Activated CD4-positive, alpha-beta T cell treated with anti-CD3 and anti-CD28 coated beads for 36 hours (primary cell): ENCODE data around the gene HOXA2. TPM values are rescaled to one million over a fixed set of nuclear protein-coding genes. Genes with fewer than 3 reads are reported as not detected.
A peak's percentile ranks its signal among the peaks of the same experiment; 100 is the strongest.

Experiments used
- ATAC-seq: fragments of 200-7000 bp; cut with Tn5 transposase; one replicate; pipeline ENCODE4 v1.10.0; 2021; ENCODE audit warnings: mild to moderate bottlenecking, moderate library complexity
- CTCF ChIA-PET: fragments of 350-600 bp; sonication (Branson Sonifier 250); formaldehyde crosslinking; loops from one replicate; lab custom pipeline; 2021; ENCODE audit warnings: antibody characterized with exemption; lab: Charles Lee
- POLR2A ChIA-PET: fragments of 350-600 bp; sonication (Branson Sonifier 250); formaldehyde crosslinking; loops from one replicate; lab custom pipeline; 2021; ENCODE audit warnings: antibody characterized with exemption, inconsistent platforms; lab: Charles Lee
- DNase-seq: peaks from one replicate; pipeline ENCODE4 v3.0.0-alpha.2; 2020
- H3K27ac Mint-ChIP-seq: one replicate; pipeline ENCODE4 v1.8.0; 2021; ENCODE audit warnings: mixed read lengths
- H3K27me3 Mint-ChIP-seq: one replicate; pipeline ENCODE4 v1.8.0; 2021; ENCODE audit warnings: mixed read lengths
- H3K36me3 Mint-ChIP-seq: one replicate; pipeline ENCODE4 v1.8.0; 2021; ENCODE audit warnings: low read depth, mixed read lengths
- H3K4me1 Mint-ChIP-seq: one replicate; pipeline ENCODE4 v1.8.0; 2021; ENCODE audit warnings: mixed read lengths
- H3K4me3 Mint-ChIP-seq: one replicate; pipeline ENCODE4 v1.8.0; 2021; ENCODE audit warnings: mild to moderate bottlenecking, moderate library complexity, mixed read lengths
- H3K9me3 Mint-ChIP-seq: one replicate; pipeline ENCODE4 v1.8.0; 2021; ENCODE audit warnings: low read depth, mixed read lengths
- intact Hi-C, 2 experiments: fragments of 100-400 bp; cut with DNase I in 1 of 2; cut with micrococcal nuclease in 1 of 2; formaldehyde crosslinking; loops; one replicate each; pipeline versions ENCODE4 v1.14.2 to v1.15.1; 2022 to 2024; cut with DNase I, micrococcal nuclease
- total RNA-seq, 2 experiments: library from RNA; stranded (reverse); gene quantifications; one replicate each; pipeline ENCODE4 v1.2.3, GENCODE V29; 2021

HOXA2 gene
- total RNA-seq, 2 experiments from 2014 or later, result not detected

GRCh38 chr7:27139334-27140125 lies 37.0 kb upstream of the HOXA2 start:
- POLR2A ChIA-PET, result no interaction called here
- ATAC-seq, result no peak
- peaks cover 11% of the 10 kb centered on the region for H3K4me1 Mint-ChIP-seq
- no peaks in the 10 kb centered on the region for H3K36me3 Mint-ChIP-seq
- no peak overlapping the region for H3K27ac Mint-ChIP-seq
- no peaks in the 10 kb centered on the region for H3K9me3 Mint-ChIP-seq
- DNase-seq, result no peak
- peaks cover 27% of the 10 kb centered on the region for H3K27me3 Mint-ChIP-seq
- intact Hi-C loops, result no loop called here
- CTCF ChIA-PET, result interaction anchor here (0.6 kb wide), 1 partner anchor 10 kb away, joined by 4 read pairs; no protein-coding TSS in a partner anchor
- H3K4me3 Mint-ChIP-seq, result no peak overlapping the region

- Mint-ChIP-seq H3K36me3 (no peaks in the 10 kb centered on the region), H3K27ac (no peak overlapping the region), H3K27me3 (peaks cover 32% of the 10 kb centered on the region), H3K9me3 (no peaks in the 10 kb centered on the region), H3K4me3 (no peak overlapping the region), H3K4me1 (peaks cover 16% of the 10 kb centered on the region)
- POLR2A ChIA-PET, result no interaction called here
- no peak for ATAC-seq
- intact Hi-C loops, result no loop called here
- no peak for DNase-seq
- CTCF ChIA-PET, result no interaction called here
Measured at GRCh38 chr7:27138985-27139333, 36.5 kb upstream of the HOXA2 start.

- H3K4me1 Mint-ChIP-seq, result peaks cover 19% of the 10 kb centered on the region
- H3K27ac Mint-ChIP-seq, result no peak overlapping the region
- intact Hi-C loops, result no loop called here
- no peaks in the 10 kb centered on the region for H3K36me3 Mint-ChIP-seq
- ATAC-seq, result no peak
- CTCF ChIA-PET, result no interaction called here
- peaks cover 36% of the 10 kb centered on the region for H3K27me3 Mint-ChIP-seq
- POLR2A ChIA-PET, result no interaction called here
- DNase-seq, result no peak
- no peaks in the 10 kb centered on the region for H3K9me3 Mint-ChIP-seq
- H3K4me3 Mint-ChIP-seq, result no peak overlapping the region
Measured at GRCh38 chr7:27138472-27138871, 36.0 kb upstream of the HOXA2 start.

- CTCF ChIA-PET, result no interaction called here
- no peaks in the 10 kb centered on the region for H3K9me3 Mint-ChIP-seq
- H3K27ac Mint-ChIP-seq, result no peak overlapping the region
Measured at GRCh38 chr7:27137640-27138315, 35.3 kb upstream of the HOXA2 start.

GRCh38 chr7:27134392-27134791 lies 31.9 kb upstream of the HOXA2 start:
- DNase-seq (peak; percentile 39), ATAC-seq (peak; percentile 78)
- POLR2A ChIA-PET, result no interaction called here
- no peaks in the 10 kb centered on the region for H3K36me3 Mint-ChIP-seq
- no peaks in the 10 kb centered on the region for H3K9me3 Mint-ChIP-seq
- no peak overlapping the region for H3K4me3 Mint-ChIP-seq
- CTCF ChIA-PET, result interaction anchor here (0.8 to 1.2 kb wide), 2 partner anchors 24 to 33 kb away, joined by 3 read pairs; no protein-coding TSS in a partner anchor
- H3K27ac Mint-ChIP-seq, result peak overlapping the region; percentile 49
- intact Hi-C loops, result loop anchor here (1.0 to 5.0 kb wide), 4 partner anchors 16 to 269 kb away; partner anchors contain the start of gene HOXA1 (in 1 of the 2)
- peaks cover 32% of the 10 kb centered on the region for H3K27me3 Mint-ChIP-seq
- H3K4me1 Mint-ChIP-seq, result peaks cover 19% of the 10 kb centered on the region

More at GRCh38 chr7:27137640-27138315, 35.3 kb upstream of the HOXA2 start:
- Mint-ChIP-seq H3K36me3 (no peaks in the 10 kb centered on the region), H3K4me1 (peaks cover 19% of the 10 kb centered on the region), H3K27me3 (peaks cover 36% of the 10 kb centered on the region), H3K4me3 (no peak overlapping the region)
- POLR2A ChIA-PET, result no interaction called here
- ATAC-seq, result no peak
- DNase-seq, result no peak
- intact Hi-C loops, result no loop called here

- Mint-ChIP-seq H3K4me1 (peaks cover 19% of the 10 kb centered on the region), H3K27me3 (peaks cover 36% of the 10 kb centered on the region), H3K4me3 (no peak overlapping the region), H3K9me3 (no peaks in the 10 kb centered on the region), H3K27ac (no peak overlapping the region), H3K36me3 (no peaks in the 10 kb centered on the region)
- DNase-seq, result no peak
- intact Hi-C loops, result loop anchor here (1.0 to 5.0 kb wide), 4 partner anchors 17 to 268 kb away; partner anchors contain the start of gene HOXA1 (in 1 of the 2)
- ChIA-PET POLR2A (no interaction called here), CTCF (interaction anchor here (0.6 to 0.8 kb wide), 2 partner anchors 32 to 55 kb away, joined by 3 read pairs; no protein-coding TSS in a partner anchor)
- no peak for ATAC-seq
Measured at GRCh38 chr7:27133409-27134231, 31.1 kb upstream of the HOXA2 start.

- H3K4me3 Mint-ChIP-seq, result no peak overlapping the region
- no peaks in the 10 kb centered on the region for H3K9me3 Mint-ChIP-seq
- CTCF ChIA-PET, result no interaction called here
- H3K4me1 Mint-ChIP-seq, result peaks cover 19% of the 10 kb centered on the region
- ATAC-seq (no peak), DNase-seq (no peak)
- peaks cover 38% of the 10 kb centered on the region for H3K27me3 Mint-ChIP-seq
- intact Hi-C loops, result loop anchor here in 1 of 2 experiments (5.0 kb wide), 1 partner anchor 36 kb away; the partner anchor contains the start of gene HOXA1
- H3K27ac Mint-ChIP-seq, result no peak overlapping the region
- POLR2A ChIA-PET, result no interaction called here
- H3K36me3 Mint-ChIP-seq, result no peaks in the 10 kb centered on the region
Measured at GRCh38 chr7:27132978-27133377, 30.5 kb upstream of the HOXA2 start.

- Mint-ChIP-seq H3K4me1 (peaks cover 19% of the 10 kb centered on the region), H3K27me3 (peaks cover 34% of the 10 kb centered on the region), H3K27ac (no peak overlapping the region), H3K4me3 (no peak overlapping the region), H3K9me3 (no peaks in the 10 kb centered on the region), H3K36me3 (no peaks in the 10 kb centered on the region)
- no peak for DNase-seq
- intact Hi-C loops, result loop anchor here in 1 of 2 experiments (5.0 kb wide), 1 partner anchor 35 kb away; the partner anchor contains the start of gene HOXA1
- POLR2A ChIA-PET, result no interaction called here
- no peak for ATAC-seq
- CTCF ChIA-PET, result interaction anchor here (1.1 kb wide), 2 partner anchors 16 to 18 kb away, joined by 3 read pairs; no protein-coding TSS in a partner anchor
Measured at GRCh38 chr7:27132214-27132613, 29.7 kb upstream of the HOXA2 start.

GRCh38 chr7:27131390-27131819 lies 28.9 kb upstream of the HOXA2 start:
- Mint-ChIP-seq H3K27me3 (peaks cover 39% of the 10 kb centered on the region), H3K27ac (no peak overlapping the region)
- CTCF ChIA-PET, result interaction anchor here (1.1 kb wide), 2 partner anchors 17 to 19 kb away, joined by 3 read pairs; no protein-coding TSS in a partner anchor

GRCh38 chr7:27130540-27131389 lies 28.3 kb upstream of the HOXA2 start, which contains the start of gene HOXA4:
HOXA4 (minus strand) TSS chr7:27130757; CDS start chr7:27130733, 24 bp downstream.
- Mint-ChIP-seq H3K9me3 (no peaks in the 10 kb centered on the region), H3K36me3 (no peaks in the 10 kb centered on the region), H3K4me3 (peak within 1 kb of the TSS; percentile 56), H3K4me1 (peaks cover 17% of the 10 kb centered on the region), H3K27ac (peak within 1 kb of the TSS; percentile 42), H3K27me3 (peaks cover 38% of the 10 kb centered on the region)
- peak; percentile 87 for ATAC-seq
- intact Hi-C loops, result loop anchor here in 1 of 2 experiments (5.0 kb wide), 1 partner anchor 33 kb away; the partner anchor contains the start of gene HOXA1
- ChIA-PET POLR2A (no interaction called here), CTCF (interaction anchor here (1.1 kb wide), 2 partner anchors 17 to 20 kb away, joined by 3 read pairs; no protein-coding TSS in a partner anchor)
- peak; percentile 83 for DNase-seq

More at GRCh38 chr7:27131390-27131819, 28.9 kb upstream of the HOXA2 start:
- DNase-seq, result no peak
- Mint-ChIP-seq H3K4me3 (peak overlapping the region; percentile 56), H3K36me3 (no peaks in the 10 kb centered on the region), H3K4me1 (peaks cover 19% of the 10 kb centered on the region), H3K9me3 (no peaks in the 10 kb centered on the region)
- intact Hi-C loops, result loop anchor here in 1 of 2 experiments (5.0 kb wide), 1 partner anchor 34 kb away; the partner anchor contains the start of gene HOXA1
- ATAC-seq, result no peak
- POLR2A ChIA-PET, result no interaction called here
